ENCODE measurements around the gene TTLL11. TPM values are rescaled to one million over a fixed set of nuclear protein-coding genes. Genes with fewer than 3 reads are reported as not detected.

The TTLL11 gene
- total RNA-seq, 1 experiment from 2014 or later = 7.0 TPM

GRCh38 chr9:121930956-121931355, 162.2 kb downstream of the TTLL11 start:
- peak; percentile 35 for DNase-seq (ENCODE audit: low spot score)
- in situ Hi-C loops (cut with HindIII; ENCODE audit: low sequenced_read_pairs) = no loop called here

- in situ Hi-C loops (cut with HindIII; ENCODE audit: low sequenced_read_pairs) = no loop called here
- peak; percentile 46 for DNase-seq (ENCODE audit: low spot score)
These were observed 162.9 kb downstream of the TTLL11 start for GRCh38 chr9:121929893-121930875.

- in situ Hi-C loops (cut with HindIII; ENCODE audit: low sequenced_read_pairs) = no loop called here
- DNase-seq (ENCODE audit: low spot score) = peak; percentile 80
These were observed 165.5 kb downstream of the TTLL11 start for GRCh38 chr9:121927636-121928035.

GRCh38 chr9:121927081-121927480, 166.0 kb downstream of the TTLL11 start:
- in situ Hi-C loops (cut with HindIII; ENCODE audit: low sequenced_read_pairs) = no loop called here
- DNase-seq (ENCODE audit: low spot score) = no peak

- in situ Hi-C loops (cut with HindIII; ENCODE audit: low sequenced_read_pairs) = no loop called here
- DNase-seq (ENCODE audit: low spot score) = peak; percentile 77
These were observed 166.7 kb downstream of the TTLL11 start for GRCh38 chr9:121926351-121926801.

- in situ Hi-C loops (cut with HindIII; ENCODE audit: low sequenced_read_pairs) = no loop called here
- DNase-seq (ENCODE audit: low spot score) = no peak
These were observed 167.2 kb downstream of the TTLL11 start for GRCh38 chr9:121925935-121926334.

- in situ Hi-C loops (cut with HindIII; ENCODE audit: low sequenced_read_pairs) = no loop called here
These were observed 168.4 kb downstream of the TTLL11 start for GRCh38 chr9:121924700-121925099.

GRCh38 chr9:121921444-121921843, 171.7 kb downstream of the TTLL11 start:
- no peak for DNase-seq (ENCODE audit: low spot score)
- in situ Hi-C loops (cut with HindIII; ENCODE audit: low sequenced_read_pairs) = no loop called here

More at GRCh38 chr9:121924700-121925099, 168.4 kb downstream of the TTLL11 start:
- peak; percentile 39 for DNase-seq (ENCODE audit: low spot score)

- no peak for DNase-seq (ENCODE audit: low spot score)
- in situ Hi-C loops (cut with HindIII; ENCODE audit: low sequenced_read_pairs) = no loop called here
These were observed 175.5 kb downstream of the TTLL11 start for GRCh38 chr9:121917375-121918335.

- DNase-seq (ENCODE audit: low spot score) = no peak
- in situ Hi-C loops (cut with HindIII; ENCODE audit: low sequenced_read_pairs) = no loop called here
These were observed 177.8 kb downstream of the TTLL11 start for GRCh38 chr9:121915304-121915625.

- in situ Hi-C loops (cut with HindIII; ENCODE audit: low sequenced_read_pairs) = no loop called here
- peak; percentile 69 for DNase-seq (ENCODE audit: low spot score)
These were observed 178.4 kb downstream of the TTLL11 start for GRCh38 chr9:121914604-121915303.

GRCh38 chr9:121914017-121914595, 179.0 kb downstream of the TTLL11 start:
- in situ Hi-C loops (cut with HindIII; ENCODE audit: low sequenced_read_pairs) = no loop called here
- DNase-seq (ENCODE audit: low spot score) = no peak

- in situ Hi-C loops (cut with HindIII; ENCODE audit: low sequenced_read_pairs) = no loop called here
- no peak for DNase-seq (ENCODE audit: low spot score)
These were observed 180.1 kb downstream of the TTLL11 start for GRCh38 chr9:121912812-121913627.

GRCh38 chr9:121910491-121911040, 182.5 kb downstream of the TTLL11 start:
- in situ Hi-C loops (cut with HindIII; ENCODE audit: low sequenced_read_pairs) = no loop called here
- DNase-seq (ENCODE audit: low spot score) = no peak

- in situ Hi-C loops (cut with HindIII; ENCODE audit: low sequenced_read_pairs) = no loop called here
These were observed 184.0 kb downstream of the TTLL11 start for GRCh38 chr9:121909111-121909510.

GRCh38 chr9:121906074-121906870, 186.8 kb downstream of the TTLL11 start:
- in situ Hi-C loops (cut with HindIII; ENCODE audit: low sequenced_read_pairs) = no loop called here
- no peak for DNase-seq (ENCODE audit: low spot score)

More at GRCh38 chr9:121909111-121909510, 184.0 kb downstream of the TTLL11 start:
- DNase-seq (ENCODE audit: low spot score) = no peak
